ENCODE results near the gene CCDC107. TPM values are rescaled to one million over a fixed set of nuclear protein-coding genes. Genes with fewer than 3 reads are reported as not detected.

The CCDC107 gene
- total RNA-seq, 2 experiments from 2014 or later = 11.4 to 20.3 TPM

DNA sequence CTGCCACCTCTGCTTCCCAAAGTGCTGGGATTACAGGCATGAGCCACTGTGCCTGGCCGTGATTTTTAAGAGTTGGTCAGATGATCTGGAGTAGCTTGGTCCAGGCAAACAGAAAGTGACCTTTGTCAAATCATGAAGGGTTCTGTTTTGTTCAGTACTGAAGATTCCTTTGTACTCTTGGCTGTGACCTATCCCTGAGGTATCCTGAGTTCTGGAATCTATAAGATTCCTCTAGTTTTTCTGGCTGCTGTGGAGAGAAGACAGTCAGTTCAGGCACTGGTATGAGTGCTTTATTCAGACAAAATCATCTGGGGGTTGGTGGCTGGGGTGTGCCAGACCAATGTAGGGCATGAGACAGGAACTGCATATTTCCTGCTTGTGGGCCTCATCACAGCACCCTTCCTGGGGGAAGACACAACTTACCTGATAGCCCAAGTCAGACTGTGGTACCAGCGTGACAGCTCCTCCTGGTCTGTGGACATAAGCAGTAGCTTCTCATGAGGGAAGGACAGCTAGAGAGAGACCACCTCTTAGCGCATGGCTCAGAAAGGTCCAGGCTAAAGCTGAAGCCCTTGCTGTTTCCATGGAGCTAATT, 3.8 kb downstream of the CCDC107 start:
- ChIA-PET POLR2A (interaction anchor here (0.6 to 5.5 kb wide), 8 partner anchors 13 to 110 kb away, joined by 3 to 28 read pairs (median 4); partner anchors contain the start of genes CD72, CREB3 and TLN1), CTCF (ENCODE audit: unreplicated experiment) (interaction anchor here (0.5 to 1.1 kb wide), 2 partner anchors 34 to 43 kb away, joined by 3 read pairs; no protein-coding TSS in a partner anchor)
- no TSS peak for BruUV-seq (replicated peaks)
- Histone ChIP-seq H3K27ac (ENCODE audit: low read depth, low read length, poor library complexity, severe bottlenecking) (peak overlapping the region; percentile 85), H3K36me3 (ENCODE audit: insufficient read depth, low read length) (peaks cover 35% of the 10 kb centered on the region), H3K4me1 (ENCODE audit: insufficient read depth, low read length, poor library complexity, severe bottlenecking) (peaks cover 82% of the 10 kb centered on the region), H3K9me2 (ENCODE audit: insufficient read depth, low read length) (no peaks in the 10 kb centered on the region), H4K20me1 (ENCODE audit: insufficient read depth, low read length) (0 out of 2 replicates have a peak, but pooled peaks cover 5% of the 10 kb centered on the region), H3K4me2 (ENCODE audit: low read length) (peak overlapping the region; percentile 99), H2AFZ (ENCODE audit: low read length) (no peak overlapping the region), H3K4me3 (ENCODE audit: low read depth, low read length, poor library complexity, severe bottlenecking) (no peak overlapping the region), H3K79me2 (ENCODE audit: insufficient read depth, low read depth, low read length) (peaks cover 28% of the 10 kb centered on the region; the same call in 1 of the 2 replicates), H3K9me3 (ENCODE audit: low read length) (no peaks in the 10 kb centered on the region)
- intact Hi-C loops (cut with micrococcal nuclease; ENCODE audit: unreplicated experiment) = no loop called here
- no peak for DNase-seq (ENCODE audit: low spot score)
- TF ChIP-seq EZH2phosphoT487 (IDR thresholded peaks at IDR 0.05; ENCODE audit: borderline replicate concordance, low read depth, low read length) = no peak
- TF ChIP-seq, protein P1, sequence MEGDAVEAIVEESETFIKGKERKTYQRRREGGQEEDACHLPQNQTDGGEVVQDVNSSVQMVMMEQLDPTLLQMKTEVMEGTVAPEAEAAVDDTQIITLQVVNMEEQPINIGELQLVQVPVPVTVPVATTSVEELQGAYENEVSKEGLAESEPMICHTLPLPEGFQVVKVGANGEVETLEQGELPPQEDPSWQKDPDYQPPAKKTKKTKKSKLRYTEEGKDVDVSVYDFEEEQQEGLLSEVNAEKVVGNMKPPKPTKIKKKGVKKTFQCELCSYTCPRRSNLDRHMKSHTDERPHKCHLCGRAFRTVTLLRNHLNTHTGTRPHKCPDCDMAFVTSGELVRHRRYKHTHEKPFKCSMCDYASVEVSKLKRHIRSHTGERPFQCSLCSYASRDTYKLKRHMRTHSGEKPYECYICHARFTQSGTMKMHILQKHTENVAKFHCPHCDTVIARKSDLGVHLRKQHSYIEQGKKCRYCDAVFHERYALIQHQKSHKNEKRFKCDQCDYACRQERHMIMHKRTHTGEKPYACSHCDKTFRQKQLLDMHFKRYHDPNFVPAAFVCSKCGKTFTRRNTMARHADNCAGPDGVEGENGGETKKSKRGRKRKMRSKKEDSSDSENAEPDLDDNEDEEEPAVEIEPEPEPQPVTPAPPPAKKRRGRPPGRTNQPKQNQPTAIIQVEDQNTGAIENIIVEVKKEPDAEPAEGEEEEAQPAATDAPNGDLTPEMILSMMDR (conservative IDR thresholded peaks at IDR 0.05; ENCODE audit: low read length) = no peak

DNA sequence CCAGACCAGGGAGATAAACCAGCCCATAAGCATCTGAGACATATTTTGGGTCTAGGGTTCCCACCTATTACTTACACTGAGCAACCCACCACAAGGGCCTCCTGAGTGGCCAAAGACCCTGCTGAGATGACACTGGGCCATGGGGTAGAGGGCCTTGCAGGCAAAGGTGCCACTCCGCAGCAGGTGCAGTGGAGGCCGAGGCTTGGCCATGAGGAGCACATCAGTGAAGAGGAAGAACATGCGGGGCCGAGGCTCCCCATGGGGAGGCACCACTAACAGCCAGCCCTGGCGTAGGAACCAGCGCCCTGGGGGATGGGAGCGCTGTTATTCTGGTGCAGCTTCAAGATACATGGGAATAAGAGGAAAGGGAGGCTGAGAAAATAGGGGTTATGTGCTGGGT, 4.3 kb downstream of the CCDC107 start:
- BruUV-seq (replicated peaks) = no TSS peak
- Histone ChIP-seq H3K9me3 (ENCODE audit: low read length) (no peaks in the 10 kb centered on the region), H3K4me1 (ENCODE audit: insufficient read depth, low read length, poor library complexity, severe bottlenecking) (peaks cover 78% of the 10 kb centered on the region), H3K4me2 (ENCODE audit: low read length) (peak overlapping the region; percentile 99), H2AFZ (ENCODE audit: low read length) (no peak overlapping the region), H3K27ac (ENCODE audit: low read depth, low read length, poor library complexity, severe bottlenecking) (peak overlapping the region; percentile 85), H3K9me2 (ENCODE audit: insufficient read depth, low read length) (no peaks in the 10 kb centered on the region), H4K20me1 (ENCODE audit: insufficient read depth, low read length) (0 out of 2 replicates have a peak, but pooled peaks cover 5% of the 10 kb centered on the region), H3K4me3 (ENCODE audit: low read depth, low read length, poor library complexity, severe bottlenecking) (no peak overlapping the region), H3K79me2 (ENCODE audit: insufficient read depth, low read depth, low read length) (peaks cover 28% of the 10 kb centered on the region; the same call in 1 of the 2 replicates), H3K36me3 (ENCODE audit: insufficient read depth, low read length) (peaks cover 35% of the 10 kb centered on the region)
- ChIA-PET CTCF (ENCODE audit: unreplicated experiment) (no interaction called here), POLR2A (interaction anchor here (1.4 to 5.5 kb wide), 3 partner anchors 13 to 44 kb away, joined by 3 to 28 read pairs (median 3); partner anchors contain the start of gene CD72)
- no peak for DNase-seq (ENCODE audit: low spot score)
- TF ChIP-seq, protein P1 (conservative IDR thresholded peaks at IDR 0.05; ENCODE audit: low read length) = no peak
- TF ChIP-seq EZH2phosphoT487 (IDR thresholded peaks at IDR 0.05; ENCODE audit: borderline replicate concordance, low read depth, low read length) = no peak
- intact Hi-C loops (cut with micrococcal nuclease; ENCODE audit: unreplicated experiment) = no loop called here

Measured in OCI-LY7 (cell line).